ENCODE measurements around the gene TIGAR.

TIGAR gene

DNA sequence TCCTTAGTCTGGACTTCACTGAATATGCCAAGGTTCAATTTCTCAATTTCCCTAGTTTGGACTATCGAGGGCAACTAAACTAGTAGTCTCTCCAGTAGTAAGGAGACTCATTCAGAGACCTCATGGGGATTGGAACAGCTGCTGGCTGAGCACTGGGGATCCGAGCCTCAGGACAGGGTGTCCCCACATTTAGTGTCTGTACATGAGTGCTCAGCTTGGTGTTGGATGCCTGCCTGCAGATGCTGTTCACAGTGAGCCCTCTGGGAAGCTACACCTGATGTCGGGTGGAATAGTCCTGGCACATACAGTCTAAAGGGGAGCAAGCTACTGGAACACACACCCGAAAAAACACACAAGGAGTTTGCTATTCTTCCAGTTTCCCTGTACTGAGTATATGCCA is 59.3 kb downstream of the TIGAR start:
- TF ChIP-seq, protein P1, sequence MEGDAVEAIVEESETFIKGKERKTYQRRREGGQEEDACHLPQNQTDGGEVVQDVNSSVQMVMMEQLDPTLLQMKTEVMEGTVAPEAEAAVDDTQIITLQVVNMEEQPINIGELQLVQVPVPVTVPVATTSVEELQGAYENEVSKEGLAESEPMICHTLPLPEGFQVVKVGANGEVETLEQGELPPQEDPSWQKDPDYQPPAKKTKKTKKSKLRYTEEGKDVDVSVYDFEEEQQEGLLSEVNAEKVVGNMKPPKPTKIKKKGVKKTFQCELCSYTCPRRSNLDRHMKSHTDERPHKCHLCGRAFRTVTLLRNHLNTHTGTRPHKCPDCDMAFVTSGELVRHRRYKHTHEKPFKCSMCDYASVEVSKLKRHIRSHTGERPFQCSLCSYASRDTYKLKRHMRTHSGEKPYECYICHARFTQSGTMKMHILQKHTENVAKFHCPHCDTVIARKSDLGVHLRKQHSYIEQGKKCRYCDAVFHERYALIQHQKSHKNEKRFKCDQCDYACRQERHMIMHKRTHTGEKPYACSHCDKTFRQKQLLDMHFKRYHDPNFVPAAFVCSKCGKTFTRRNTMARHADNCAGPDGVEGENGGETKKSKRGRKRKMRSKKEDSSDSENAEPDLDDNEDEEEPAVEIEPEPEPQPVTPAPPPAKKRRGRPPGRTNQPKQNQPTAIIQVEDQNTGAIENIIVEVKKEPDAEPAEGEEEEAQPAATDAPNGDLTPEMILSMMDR (IDR thresholded peaks at IDR 0.05; ENCODE audit: low read depth, low read length): no peak
- no peak for DNase-seq (ENCODE audit: low read depth, low spot score)
- no peak overlapping the region for H3K4me3 ChIP-seq (ENCODE audit: low read depth, low read length)
- in situ Hi-C loops (cut with HindIII; ENCODE audit: low sequenced_read_pairs): no loop called here

DNA sequence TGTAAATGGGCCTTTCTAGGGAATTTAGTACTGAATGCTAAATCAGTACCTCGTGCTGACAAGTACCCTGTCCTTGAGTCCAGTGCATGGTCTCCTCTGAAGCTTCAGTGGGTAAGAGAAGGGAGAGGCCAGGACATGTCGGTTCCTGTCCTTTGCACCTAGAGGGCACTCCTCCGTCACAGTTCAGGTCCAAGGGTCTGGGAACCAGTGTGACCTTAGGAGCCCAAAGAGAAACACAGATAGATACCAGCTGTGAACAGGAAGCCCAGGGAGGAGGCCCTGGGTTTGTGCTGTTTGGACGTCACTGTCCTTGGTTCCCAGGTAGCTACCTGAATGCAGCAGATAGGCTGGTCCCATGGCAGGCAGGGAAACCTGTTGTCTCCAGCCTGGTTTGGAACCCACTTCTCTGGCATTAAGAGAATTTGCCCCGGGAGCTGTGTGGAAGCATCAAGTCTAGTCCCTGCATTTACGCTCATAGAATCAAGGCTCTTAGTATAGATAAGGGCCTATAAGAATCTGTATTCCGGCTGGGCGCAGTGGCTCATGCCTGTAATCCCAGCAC is 62.4 kb downstream of the TIGAR start:
- no peak overlapping the region for H3K4me3 ChIP-seq (ENCODE audit: low read depth, low read length)
- DNase-seq (ENCODE audit: low read depth, low spot score): no peak
- in situ Hi-C loops (cut with HindIII; ENCODE audit: low sequenced_read_pairs): no loop called here
- TF ChIP-seq, protein P1 (IDR thresholded peaks at IDR 0.05; ENCODE audit: low read depth, low read length): no peak

DNA sequence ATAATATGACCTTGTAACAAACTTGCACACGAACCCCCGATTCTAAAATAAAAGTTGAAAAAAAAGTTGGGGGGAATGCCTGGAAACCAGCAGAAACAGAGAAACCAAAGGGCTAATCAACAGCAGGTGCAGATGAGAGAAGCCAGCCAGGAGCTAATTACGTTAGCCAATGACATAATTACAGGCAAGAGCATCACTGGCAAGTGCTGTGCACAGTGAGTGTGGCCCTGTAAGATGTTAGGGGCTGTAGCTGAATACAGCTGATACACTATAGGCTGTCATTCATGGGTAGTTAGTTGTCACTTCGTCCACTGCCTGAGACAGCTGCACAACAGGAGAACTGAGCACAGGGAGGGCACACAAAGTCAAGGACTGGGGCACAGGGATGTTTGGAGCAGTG is 65.8 kb downstream of the TIGAR start:
- in situ Hi-C loops (cut with HindIII; ENCODE audit: low sequenced_read_pairs): no loop called here
- no peak overlapping the region for H3K4me3 ChIP-seq (ENCODE audit: low read depth, low read length)
- TF ChIP-seq, protein P1 (IDR thresholded peaks at IDR 0.05; ENCODE audit: low read depth, low read length): no peak
- no peak for DNase-seq (ENCODE audit: low read depth, low spot score)

DNA sequence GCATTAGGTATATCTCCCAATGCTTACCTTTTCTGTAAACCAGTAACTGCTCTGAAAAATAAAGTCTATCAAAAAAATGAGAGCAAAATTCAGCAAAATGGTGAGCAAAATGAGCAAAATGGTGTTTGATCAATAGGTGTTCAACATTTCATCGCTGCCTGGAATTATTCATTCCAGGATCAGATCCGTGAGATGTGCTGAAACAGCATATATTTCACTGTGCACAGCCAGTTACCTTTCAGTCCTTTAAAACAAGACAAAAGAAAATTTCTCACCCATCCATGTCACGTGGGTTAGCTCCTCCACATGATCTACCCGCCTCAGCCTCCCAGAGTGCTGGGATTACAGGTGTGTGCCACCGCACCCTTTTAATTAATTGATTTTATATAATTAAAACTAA is 66.6 kb downstream of the TIGAR start:
- no peak overlapping the region for H3K4me3 ChIP-seq (ENCODE audit: low read depth, low read length)
- in situ Hi-C loops (cut with HindIII; ENCODE audit: low sequenced_read_pairs): no loop called here
- no peak for DNase-seq (ENCODE audit: low read depth, low spot score)
- TF ChIP-seq, protein P1 (IDR thresholded peaks at IDR 0.05; ENCODE audit: low read depth, low read length): no peak

DNA sequence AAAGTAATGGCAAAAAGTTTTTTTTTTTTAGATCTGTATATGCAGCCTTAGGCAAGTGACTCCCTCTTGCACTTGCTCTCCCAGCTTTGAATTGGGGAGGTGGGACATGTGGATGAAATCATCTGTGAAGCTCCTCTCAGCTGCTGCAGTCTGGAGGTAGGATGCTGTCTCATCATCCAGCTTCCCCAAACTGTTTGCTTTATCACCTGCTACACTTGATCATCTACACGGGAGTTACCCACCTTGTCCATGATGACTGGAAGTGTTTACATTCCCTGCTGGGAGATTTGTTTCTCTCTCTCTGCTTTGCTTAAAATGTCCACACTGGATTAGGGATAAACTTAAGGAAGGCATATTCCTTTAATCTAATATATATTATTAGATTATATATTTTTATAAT is 67.0 kb downstream of the TIGAR start:
- in situ Hi-C loops (cut with HindIII; ENCODE audit: low sequenced_read_pairs): no loop called here
- no peak for DNase-seq (ENCODE audit: low read depth, low spot score)
- TF ChIP-seq, protein P1 (IDR thresholded peaks at IDR 0.05; ENCODE audit: low read depth, low read length): no peak
- H3K4me3 ChIP-seq (ENCODE audit: low read depth, low read length): no peak overlapping the region

DNA sequence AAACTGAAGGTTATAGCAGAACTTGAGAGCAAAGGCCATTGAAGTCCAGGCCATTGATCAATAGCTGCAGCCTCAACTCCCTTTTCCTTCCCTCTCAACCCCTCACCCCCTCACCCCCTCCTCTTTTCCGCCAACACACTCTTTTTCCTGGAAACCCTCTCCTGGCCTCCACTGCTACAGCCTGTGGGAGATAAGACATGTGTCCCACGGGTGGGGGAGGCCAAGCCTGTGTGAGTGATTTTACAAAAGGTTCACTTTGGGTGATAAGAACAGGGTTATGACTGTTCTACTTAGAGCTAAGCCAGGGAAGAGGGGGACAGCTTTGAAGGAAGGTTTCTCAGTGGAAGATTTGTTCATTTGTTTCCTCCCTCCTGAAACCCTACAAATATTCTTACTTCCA is 67.6 kb downstream of the TIGAR start:
- no peak for DNase-seq (ENCODE audit: low read depth, low spot score)
- TF ChIP-seq, protein P1 (IDR thresholded peaks at IDR 0.05; ENCODE audit: low read depth, low read length): no peak
- H3K4me3 ChIP-seq (ENCODE audit: low read depth, low read length): no peak overlapping the region
- in situ Hi-C loops (cut with HindIII; ENCODE audit: low sequenced_read_pairs): no loop called here

All from astrocyte of the spinal cord (primary cell).